Neuron (in vitro differentiated cells): Measurements from ENCODE around the gene TRIO.

Experiments used
- H2AFZ ChIP-seq: one replicate; pipeline ENCODE4 v1.6.1; 2013; ENCODE audit warnings: low read depth, mild to moderate bottlenecking, inconsistent platforms, low read length, moderate library complexity
- H3K27me3 ChIP-seq: one replicate; pipeline ENCODE4 v1.6.1; 2013; ENCODE audit warnings: low read length; ENCODE audit not compliant: insufficient read depth
- H3K36me3 ChIP-seq: one replicate; pipeline ENCODE4 v1.6.1; 2013; ENCODE audit warnings: low read length; ENCODE audit not compliant: insufficient read depth
- H3K4me1 ChIP-seq: one replicate; pipeline ENCODE4 v1.6.1; 2013; ENCODE audit warnings: low read length; ENCODE audit not compliant: insufficient read depth
- H3K4me3 ChIP-seq: 2 replicates; pipeline ENCODE4 v1.5.1; 2013; ENCODE audit warnings: mild to moderate bottlenecking, low read length, moderate library complexity
- H3K9me3 ChIP-seq: one replicate; pipeline ENCODE4 v1.6.1; 2013; ENCODE audit warnings: low read length

The TRIO gene

GRCh38 chr5:14228219-14228618 lies 85.1 kb downstream of the TRIO start:
- H3K36me3 ChIP-seq: no peaks in the 10 kb centered on the region
- H3K9me3 ChIP-seq: no peaks in the 10 kb centered on the region
- H3K4me1 ChIP-seq: no peaks in the 10 kb centered on the region
- H2AFZ ChIP-seq: no peak overlapping the region
- no peaks in the 10 kb centered on the region for H3K27me3 ChIP-seq
- H3K4me3 ChIP-seq: no peak overlapping the region

GRCh38 chr5:14229181-14229580 lies 86.0 kb downstream of the TRIO start:
- no peaks in the 10 kb centered on the region for H3K9me3 ChIP-seq
- H3K36me3 ChIP-seq: no peaks in the 10 kb centered on the region
- no peak overlapping the region for H2AFZ ChIP-seq
- H3K4me1 ChIP-seq: no peaks in the 10 kb centered on the region
- no peak overlapping the region for H3K4me3 ChIP-seq
- no peaks in the 10 kb centered on the region for H3K27me3 ChIP-seq

GRCh38 chr5:14229734-14230133 lies 86.6 kb downstream of the TRIO start:
- H3K9me3 ChIP-seq: no peaks in the 10 kb centered on the region

GRCh38 chr5:14231156-14231555 lies 88.0 kb downstream of the TRIO start:
- H3K4me3 ChIP-seq: no peak overlapping the region
- no peak overlapping the region for H2AFZ ChIP-seq
- no peaks in the 10 kb centered on the region for H3K9me3 ChIP-seq
- no peaks in the 10 kb centered on the region for H3K4me1 ChIP-seq
- H3K36me3 ChIP-seq: no peaks in the 10 kb centered on the region
- no peaks in the 10 kb centered on the region for H3K27me3 ChIP-seq

More at GRCh38 chr5:14229734-14230133, 86.6 kb downstream of the TRIO start:
- Histone ChIP-seq H3K4me1 (no peaks in the 10 kb centered on the region), H3K36me3 (no peaks in the 10 kb centered on the region), H3K27me3 (no peaks in the 10 kb centered on the region), H2AFZ (no peak overlapping the region), H3K4me3 (no peak overlapping the region)

GRCh38 chr5:14231890-14232289 lies 88.7 kb downstream of the TRIO start:
- H3K4me3 ChIP-seq: no peak overlapping the region
- no peaks in the 10 kb centered on the region for H3K36me3 ChIP-seq
- no peaks in the 10 kb centered on the region for H3K27me3 ChIP-seq
- no peaks in the 10 kb centered on the region for H3K4me1 ChIP-seq
- no peaks in the 10 kb centered on the region for H3K9me3 ChIP-seq
- no peak overlapping the region for H2AFZ ChIP-seq

- no peaks in the 10 kb centered on the region for H3K9me3 ChIP-seq
- H3K36me3 ChIP-seq: no peaks in the 10 kb centered on the region
- no peak overlapping the region for H3K4me3 ChIP-seq
- no peaks in the 10 kb centered on the region for H3K27me3 ChIP-seq
- no peak overlapping the region for H2AFZ ChIP-seq
- H3K4me1 ChIP-seq: peaks cover 5% of the 10 kb centered on the region
Measured at GRCh38 chr5:14234204-14234603, 91.1 kb downstream of the TRIO start.

GRCh38 chr5:14235872-14236271 lies 92.7 kb downstream of the TRIO start:
- H3K36me3 ChIP-seq: no peaks in the 10 kb centered on the region
- no peak overlapping the region for H3K4me3 ChIP-seq
- no peaks in the 10 kb centered on the region for H3K27me3 ChIP-seq
- H3K4me1 ChIP-seq: peaks cover 7% of the 10 kb centered on the region
- no peak overlapping the region for H2AFZ ChIP-seq
- H3K9me3 ChIP-seq: no peaks in the 10 kb centered on the region

GRCh38 chr5:14236757-14237156 lies 93.6 kb downstream of the TRIO start:
- no peaks in the 10 kb centered on the region for H3K36me3 ChIP-seq
- no peaks in the 10 kb centered on the region for H3K9me3 ChIP-seq
- H3K4me3 ChIP-seq: no peak overlapping the region
- no peaks in the 10 kb centered on the region for H3K27me3 ChIP-seq
- no peak overlapping the region for H2AFZ ChIP-seq
- peaks cover 7% of the 10 kb centered on the region for H3K4me1 ChIP-seq

GRCh38 chr5:14237317-14238086 lies 94.4 kb downstream of the TRIO start:
- Histone ChIP-seq H3K36me3 (no peaks in the 10 kb centered on the region), H3K4me3 (no peak overlapping the region), H3K9me3 (no peaks in the 10 kb centered on the region), H2AFZ (no peak overlapping the region), H3K4me1 (peaks cover 7% of the 10 kb centered on the region), H3K27me3 (no peaks in the 10 kb centered on the region)

GRCh38 chr5:14238272-14238671 lies 95.1 kb downstream of the TRIO start:
- no peak overlapping the region for H2AFZ ChIP-seq
- no peaks in the 10 kb centered on the region for H3K27me3 ChIP-seq
- H3K9me3 ChIP-seq: no peaks in the 10 kb centered on the region
- H3K4me1 ChIP-seq: peaks cover 7% of the 10 kb centered on the region
- H3K4me3 ChIP-seq: no peak overlapping the region
- no peaks in the 10 kb centered on the region for H3K36me3 ChIP-seq

- no peak overlapping the region for H2AFZ ChIP-seq
- no peaks in the 10 kb centered on the region for H3K27me3 ChIP-seq
- peaks cover 7% of the 10 kb centered on the region for H3K4me1 ChIP-seq
- no peak overlapping the region for H3K4me3 ChIP-seq
- no peaks in the 10 kb centered on the region for H3K36me3 ChIP-seq
- H3K9me3 ChIP-seq: no peaks in the 10 kb centered on the region
Measured at GRCh38 chr5:14239404-14239803, 96.3 kb downstream of the TRIO start.

GRCh38 chr5:14239951-14240350 lies 96.8 kb downstream of the TRIO start:
- peaks cover 13% of the 10 kb centered on the region for H3K4me1 ChIP-seq

GRCh38 chr5:14240359-14240758 lies 97.2 kb downstream of the TRIO start:
- H3K36me3 ChIP-seq: no peaks in the 10 kb centered on the region
- H3K4me1 ChIP-seq: peaks cover 16% of the 10 kb centered on the region
- H2AFZ ChIP-seq: no peak overlapping the region
- H3K9me3 ChIP-seq: no peaks in the 10 kb centered on the region
- no peak overlapping the region for H3K4me3 ChIP-seq
- no peaks in the 10 kb centered on the region for H3K27me3 ChIP-seq

More at GRCh38 chr5:14239951-14240350, 96.8 kb downstream of the TRIO start:
- Histone ChIP-seq H3K36me3 (no peaks in the 10 kb centered on the region), H3K27me3 (no peaks in the 10 kb centered on the region), H3K9me3 (no peaks in the 10 kb centered on the region), H3K4me3 (no peak overlapping the region), H2AFZ (no peak overlapping the region)

- Histone ChIP-seq H2AFZ (no peak overlapping the region), H3K4me1 (peaks cover 23% of the 10 kb centered on the region), H3K4me3 (no peak overlapping the region), H3K9me3 (no peaks in the 10 kb centered on the region), H3K36me3 (no peaks in the 10 kb centered on the region), H3K27me3 (no peaks in the 10 kb centered on the region)
Measured at GRCh38 chr5:14241141-14241540, 98.0 kb downstream of the TRIO start.
